Brain pericyte (primary cell): ENCODE measurements around the gene ADGRL4.
"Not testable (repeated sequence)": the region's sequence is repeated elsewhere in the genome, so short reads cannot be mapped to it uniquely, and the experiment has no call there.

ENCODE experiments used
- DNase-seq: peaks from one replicate; pipeline ENCODE4 v3.0.0-alpha.2; 2012; ENCODE audit warnings: low read depth, low spot score

ADGRL4 gene

GRCh38 chr1:78918157-78918556 lies 88.4 kb downstream of the ADGRL4 start:
- no peak for DNase-seq

GRCh38 chr1:78916986-78917385 lies 89.5 kb downstream of the ADGRL4 start:
- DNase-seq, result no peak

- no peak for DNase-seq
Observed at GRCh38 chr1:78913950-78914349, 92.6 kb downstream of the ADGRL4 start.

- DNase-seq, result no peak
Observed at GRCh38 chr1:78911956-78912880, 94.3 kb downstream of the ADGRL4 start.

- DNase-seq, result no peak
Observed at GRCh38 chr1:78902641-78903040, 103.9 kb downstream of the ADGRL4 start.

GRCh38 chr1:78894811-78895210 lies 111.7 kb downstream of the ADGRL4 start:
- no peak for DNase-seq

- no peak for DNase-seq
Observed at GRCh38 chr1:78892260-78892840, 114.2 kb downstream of the ADGRL4 start.

GRCh38 chr1:78887458-78887857 lies 119.1 kb downstream of the ADGRL4 start:
- no peak for DNase-seq

GRCh38 chr1:78884685-78885452 lies 121.7 kb downstream of the ADGRL4 start:
- no peak for DNase-seq

GRCh38 chr1:78880223-78880622 lies 126.3 kb downstream of the ADGRL4 start:
- DNase-seq, result no peak

- DNase-seq, result not testable (repeated sequence)
Observed at GRCh38 chr1:78875986-78876385, 130.5 kb downstream of the ADGRL4 start.

GRCh38 chr1:78872801-78873200 lies 133.7 kb downstream of the ADGRL4 start:
- DNase-seq, result not testable (repeated sequence)

- DNase-seq, result no peak
Observed at GRCh38 chr1:78871249-78871648, 135.3 kb downstream of the ADGRL4 start.

GRCh38 chr1:78869136-78869535 lies 137.4 kb downstream of the ADGRL4 start:
- DNase-seq, result no peak

GRCh38 chr1:78864175-78864574 lies 142.4 kb downstream of the ADGRL4 start:
- no peak for DNase-seq

- DNase-seq, result no peak
Observed at GRCh38 chr1:78856096-78856495, 150.4 kb downstream of the ADGRL4 start.

- no peak for DNase-seq
Observed at GRCh38 chr1:78855258-78855657, 151.3 kb downstream of the ADGRL4 start.

- no peak for DNase-seq
Observed at GRCh38 chr1:78854556-78854955, 152.0 kb downstream of the ADGRL4 start.

GRCh38 chr1:78843546-78843945 lies 163.0 kb downstream of the ADGRL4 start:
- no peak for DNase-seq

- DNase-seq, result no peak
Observed at GRCh38 chr1:78843111-78843510, 163.4 kb downstream of the ADGRL4 start.

- DNase-seq, result peak; percentile 94
Observed at GRCh38 chr1:78840453-78841271, 165.9 kb downstream of the ADGRL4 start.
